Skeletal muscle satellite cell (primary cell): ENCODE measurements around the gene CLTRN.

Source experiments
- H3K27me3 ChIP-seq: 2 replicates; pipeline ENCODE4 v1.7.0; 2013; ENCODE audit warnings: low read length; ENCODE audit not compliant: control insufficient read depth, insufficient read depth
- H3K36me3 ChIP-seq: 2 replicates; pipeline ENCODE4 v1.7.0; 2013; ENCODE audit warnings: mild to moderate bottlenecking, control low read depth, low read length; ENCODE audit not compliant: insufficient read depth
- H3K4me1 ChIP-seq: 2 replicates; pipeline ENCODE4 v1.7.0; 2013; ENCODE audit warnings: low read length; ENCODE audit not compliant: control insufficient read depth, insufficient read depth
- H3K4me2 ChIP-seq: 2 replicates; pipeline ENCODE4 v1.7.0; 2013; ENCODE audit warnings: mild to moderate bottlenecking, low read length
- H3K4me3 ChIP-seq: 2 replicates; pipeline ENCODE4 v1.7.0; 2013; ENCODE audit warnings: low read length
- H3K9ac ChIP-seq: 2 replicates; pipeline ENCODE4 v1.7.0; 2013; ENCODE audit warnings: mild to moderate bottlenecking, low read depth, low read length, moderate library complexity
- H3K9me3 ChIP-seq: replicated peaks from 2 replicates; pipeline ENCODE4 v1.7.0; 2013; ENCODE audit warnings: mild to moderate bottlenecking, control low read depth, low read length

CLTRN gene

GRCh38 chrX:15646543-15646942, 18.1 kb downstream of the CLTRN start:
- H3K4me2 ChIP-seq, result no peak overlapping the region
- H3K9ac ChIP-seq, result no peak overlapping the region
- no peaks in the 10 kb centered on the region for H3K36me3 ChIP-seq
- no peaks in the 10 kb centered on the region for H3K4me1 ChIP-seq
- H3K9me3 ChIP-seq, result no peaks in the 10 kb centered on the region
- H3K27me3 ChIP-seq, result peaks cover 36% of the 10 kb centered on the region
- H3K4me3 ChIP-seq, result no peak overlapping the region

- H3K9ac ChIP-seq, result no peak overlapping the region
- no peaks in the 10 kb centered on the region for H3K4me1 ChIP-seq
- H3K4me2 ChIP-seq, result no peak overlapping the region
- H3K36me3 ChIP-seq, result no peaks in the 10 kb centered on the region
- no peak overlapping the region for H3K4me3 ChIP-seq
- H3K27me3 ChIP-seq, result peaks cover 37% of the 10 kb centered on the region
- H3K9me3 ChIP-seq, result no peaks in the 10 kb centered on the region
Observed at GRCh38 chrX:15646031-15646430, 18.6 kb downstream of the CLTRN start.

- peaks cover 37% of the 10 kb centered on the region for H3K27me3 ChIP-seq
- no peak overlapping the region for H3K4me3 ChIP-seq
- no peaks in the 10 kb centered on the region for H3K36me3 ChIP-seq
- H3K4me1 ChIP-seq, result no peaks in the 10 kb centered on the region
- no peaks in the 10 kb centered on the region for H3K9me3 ChIP-seq
- H3K4me2 ChIP-seq, result no peak overlapping the region
- H3K9ac ChIP-seq, result no peak overlapping the region
Observed at GRCh38 chrX:15645266-15645665, 19.3 kb downstream of the CLTRN start.

- H3K36me3 ChIP-seq, result no peaks in the 10 kb centered on the region
Observed at GRCh38 chrX:15644560-15644872, 20.1 kb downstream of the CLTRN start.

GRCh38 chrX:15643786-15644559, 20.6 kb downstream of the CLTRN start:
- Histone ChIP-seq H3K4me2 (no peak overlapping the region), H3K36me3 (no peaks in the 10 kb centered on the region), H3K9ac (no peak overlapping the region), H3K4me3 (no peak overlapping the region), H3K9me3 (no peaks in the 10 kb centered on the region), H3K27me3 (peaks cover 35% of the 10 kb centered on the region), H3K4me1 (no peaks in the 10 kb centered on the region)

More at GRCh38 chrX:15644560-15644872, 20.1 kb downstream of the CLTRN start:
- Histone ChIP-seq H3K9me3 (no peaks in the 10 kb centered on the region), H3K4me2 (no peak overlapping the region), H3K9ac (no peak overlapping the region), H3K4me1 (no peaks in the 10 kb centered on the region), H3K4me3 (no peak overlapping the region), H3K27me3 (peaks cover 35% of the 10 kb centered on the region)

- Histone ChIP-seq H3K4me1 (no peaks in the 10 kb centered on the region), H3K9me3 (no peaks in the 10 kb centered on the region), H3K36me3 (no peaks in the 10 kb centered on the region), H3K9ac (no peak overlapping the region), H3K4me3 (no peak overlapping the region), H3K27me3 (peaks cover 18% of the 10 kb centered on the region), H3K4me2 (no peak overlapping the region)
Observed at GRCh38 chrX:15631637-15632036, 33.0 kb downstream of the CLTRN start.

GRCh38 chrX:15623054-15623453, 41.6 kb downstream of the CLTRN start:
- H3K4me1 ChIP-seq, result no peaks in the 10 kb centered on the region
- no peak overlapping the region for H3K4me2 ChIP-seq
- H3K4me3 ChIP-seq, result no peak overlapping the region
- H3K9me3 ChIP-seq, result no peaks in the 10 kb centered on the region
- H3K36me3 ChIP-seq, result no peaks in the 10 kb centered on the region
- peaks cover 10% of the 10 kb centered on the region for H3K27me3 ChIP-seq
- no peak overlapping the region for H3K9ac ChIP-seq

GRCh38 chrX:15619053-15619755, 45.4 kb downstream of the CLTRN start:
- no peak overlapping the region for H3K4me3 ChIP-seq
- H3K4me2 ChIP-seq, result no peak overlapping the region
- H3K36me3 ChIP-seq, result no peaks in the 10 kb centered on the region
- H3K4me1 ChIP-seq, result no peaks in the 10 kb centered on the region
- H3K9ac ChIP-seq, result no peak overlapping the region
- peaks cover 10% of the 10 kb centered on the region for H3K27me3 ChIP-seq
- no peaks in the 10 kb centered on the region for H3K9me3 ChIP-seq

- no peaks in the 10 kb centered on the region for H3K9me3 ChIP-seq
- no peaks in the 10 kb centered on the region for H3K36me3 ChIP-seq
- no peaks in the 10 kb centered on the region for H3K4me1 ChIP-seq
- H3K27me3 ChIP-seq, result peaks cover 10% of the 10 kb centered on the region
- H3K9ac ChIP-seq, result no peak overlapping the region
- no peak overlapping the region for H3K4me3 ChIP-seq
- no peak overlapping the region for H3K4me2 ChIP-seq
Observed at GRCh38 chrX:15617111-15617510, 47.5 kb downstream of the CLTRN start.

- H3K4me2 ChIP-seq, result no peak overlapping the region
- no peak overlapping the region for H3K4me3 ChIP-seq
- no peaks in the 10 kb centered on the region for H3K36me3 ChIP-seq
- H3K9me3 ChIP-seq, result no peaks in the 10 kb centered on the region
- peaks cover 10% of the 10 kb centered on the region for H3K27me3 ChIP-seq
- H3K4me1 ChIP-seq, result no peaks in the 10 kb centered on the region
- no peak overlapping the region for H3K9ac ChIP-seq
Observed at GRCh38 chrX:15616531-15616930, 48.1 kb downstream of the CLTRN start.

GRCh38 chrX:15607067-15607466, 57.5 kb downstream of the CLTRN start:
- Histone ChIP-seq H3K4me1 (no peaks in the 10 kb centered on the region), H3K36me3 (no peaks in the 10 kb centered on the region), H3K9ac (no peak overlapping the region), H3K4me2 (no peak overlapping the region), H3K4me3 (no peak overlapping the region), H3K27me3 (peaks cover 12% of the 10 kb centered on the region), H3K9me3 (no peaks in the 10 kb centered on the region)

- H3K4me3 ChIP-seq, result no peak overlapping the region
- no peaks in the 10 kb centered on the region for H3K4me1 ChIP-seq
- H3K27me3 ChIP-seq, result peaks cover 12% of the 10 kb centered on the region
- H3K9ac ChIP-seq, result no peak overlapping the region
- H3K36me3 ChIP-seq, result no peaks in the 10 kb centered on the region
- H3K4me2 ChIP-seq, result no peak overlapping the region
- no peaks in the 10 kb centered on the region for H3K9me3 ChIP-seq
Observed at GRCh38 chrX:15606136-15606535, 58.5 kb downstream of the CLTRN start.
